Fibroblast of lung (primary cell): ENCODE data around the gene LTF.

Experiments used
- EZH2 ChIP-seq: IDR thresholded peaks from 2 replicates; pipeline ENCODE4 v1.5.1; 2012; ENCODE audit warnings: low read length, control low read depth, mild to moderate bottlenecking; ENCODE audit errors: missing control alignments
- TF ChIP-seq, protein P1 (sequence below), 2 donors: IDR thresholded peaks in 1 of 2; conservative IDR thresholded peaks in 1 of 2; 1 replicate in 1 of 2; 2 replicates in 1 of 2; pipeline ENCODE4 v1.5.1; 2011 to 2012; ENCODE audit warnings: low read length in 2 of 2, control low read depth in 1 of 2, inconsistent platforms in 1 of 2, low read depth in 1 of 2, mild to moderate bottlenecking in 1 of 2

DNA sequence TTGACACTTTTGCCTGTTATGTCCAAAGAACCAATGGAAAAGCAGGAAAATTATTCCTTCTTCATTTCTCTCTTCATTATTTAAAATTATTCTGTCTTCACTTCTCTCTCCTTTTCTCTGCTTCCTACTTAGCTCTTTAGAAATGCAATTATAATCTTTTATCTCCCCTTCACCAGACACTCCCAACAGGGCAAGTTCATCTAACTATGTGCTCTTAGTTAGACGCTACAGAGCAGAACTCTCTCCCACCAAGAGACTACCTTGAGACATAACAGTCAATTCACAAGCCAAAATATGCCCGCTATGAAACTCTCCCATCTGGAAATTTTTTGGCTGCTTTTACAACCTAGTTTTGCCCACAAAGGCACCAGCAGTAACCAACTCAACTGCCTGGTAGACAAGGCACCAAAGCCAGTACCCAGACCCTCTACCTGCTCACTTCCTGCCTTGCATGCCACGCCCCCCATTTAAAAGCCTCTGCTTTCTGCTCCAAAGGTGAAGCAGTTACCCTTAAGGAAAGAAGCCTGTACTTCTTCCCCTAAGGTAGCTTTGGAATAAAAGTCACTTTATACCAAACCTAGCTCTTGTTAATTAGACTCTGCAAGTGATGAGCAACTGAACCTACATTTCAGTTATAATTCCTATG is 29.5 kb downstream of the LTF start:
- TF ChIP-seq EZH2 = no peak
- TF ChIP-seq, protein P1, sequence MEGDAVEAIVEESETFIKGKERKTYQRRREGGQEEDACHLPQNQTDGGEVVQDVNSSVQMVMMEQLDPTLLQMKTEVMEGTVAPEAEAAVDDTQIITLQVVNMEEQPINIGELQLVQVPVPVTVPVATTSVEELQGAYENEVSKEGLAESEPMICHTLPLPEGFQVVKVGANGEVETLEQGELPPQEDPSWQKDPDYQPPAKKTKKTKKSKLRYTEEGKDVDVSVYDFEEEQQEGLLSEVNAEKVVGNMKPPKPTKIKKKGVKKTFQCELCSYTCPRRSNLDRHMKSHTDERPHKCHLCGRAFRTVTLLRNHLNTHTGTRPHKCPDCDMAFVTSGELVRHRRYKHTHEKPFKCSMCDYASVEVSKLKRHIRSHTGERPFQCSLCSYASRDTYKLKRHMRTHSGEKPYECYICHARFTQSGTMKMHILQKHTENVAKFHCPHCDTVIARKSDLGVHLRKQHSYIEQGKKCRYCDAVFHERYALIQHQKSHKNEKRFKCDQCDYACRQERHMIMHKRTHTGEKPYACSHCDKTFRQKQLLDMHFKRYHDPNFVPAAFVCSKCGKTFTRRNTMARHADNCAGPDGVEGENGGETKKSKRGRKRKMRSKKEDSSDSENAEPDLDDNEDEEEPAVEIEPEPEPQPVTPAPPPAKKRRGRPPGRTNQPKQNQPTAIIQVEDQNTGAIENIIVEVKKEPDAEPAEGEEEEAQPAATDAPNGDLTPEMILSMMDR (conservative IDR thresholded peaks at IDR 0.05 in 1 of 2, IDR thresholded peaks at IDR 0.05 in 1 of 2; ENCODE audit: low read depth in 1 of 2, low read length in 2 of 2) = no peak
